GM12873 (cell line): Measurements from ENCODE around the gene UBE2E2.

Experiments used
- TF ChIP-seq, protein P1 (sequence below): IDR thresholded peaks from 2 replicates; pipeline ENCODE4 v1.5.1; 2012; ENCODE audit warnings: low read depth, mild to moderate bottlenecking, moderate library complexity, low read length, control low read depth; ENCODE audit not compliant: insufficient read depth; ENCODE audit errors: missing control alignments

Gene UBE2E2

DNA sequence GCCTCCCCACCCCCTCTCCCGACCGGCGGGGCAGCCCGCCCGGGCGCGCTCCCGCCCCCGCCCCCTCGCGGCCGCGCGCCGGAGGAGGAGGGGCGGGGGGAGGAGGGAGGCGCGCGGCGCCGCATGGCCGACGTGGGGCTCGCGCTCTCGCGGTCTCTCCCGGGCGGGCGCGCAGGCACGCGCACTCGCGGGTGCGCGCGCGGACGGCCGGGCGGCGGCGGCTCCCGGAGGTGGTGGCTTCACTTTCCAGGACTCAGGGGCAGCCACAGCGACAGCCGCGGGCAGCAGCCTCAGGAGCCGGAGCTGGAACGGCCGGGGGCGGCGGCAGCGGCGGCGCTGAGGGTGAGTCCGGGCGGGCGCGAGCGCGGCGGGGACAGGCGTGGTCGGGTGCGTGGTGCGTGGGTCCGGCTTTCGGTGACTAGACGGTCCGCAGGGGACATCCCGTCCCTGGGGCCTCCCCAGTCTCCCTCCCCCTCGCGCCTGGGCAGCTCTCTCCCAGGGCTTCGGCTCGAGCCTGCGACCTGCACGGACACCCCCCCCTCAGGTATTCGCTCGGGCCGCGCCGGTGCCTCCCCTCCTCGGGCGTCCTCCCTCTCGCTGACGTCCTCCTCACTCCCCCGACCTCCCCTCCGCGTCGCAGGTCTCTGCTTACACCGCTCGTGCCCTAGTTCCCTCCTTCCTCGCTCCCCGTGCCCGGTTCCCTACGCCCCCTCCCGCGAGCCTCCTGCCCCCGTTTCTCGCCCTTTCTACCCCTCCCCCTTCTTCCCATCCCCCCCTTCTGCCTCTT lies at the start of gene UBE2E2:
Gene UBE2E2, plus strand, starts transcription at position 407 of the 787 bp plus-strand sequence.
- TF ChIP-seq, protein P1, sequence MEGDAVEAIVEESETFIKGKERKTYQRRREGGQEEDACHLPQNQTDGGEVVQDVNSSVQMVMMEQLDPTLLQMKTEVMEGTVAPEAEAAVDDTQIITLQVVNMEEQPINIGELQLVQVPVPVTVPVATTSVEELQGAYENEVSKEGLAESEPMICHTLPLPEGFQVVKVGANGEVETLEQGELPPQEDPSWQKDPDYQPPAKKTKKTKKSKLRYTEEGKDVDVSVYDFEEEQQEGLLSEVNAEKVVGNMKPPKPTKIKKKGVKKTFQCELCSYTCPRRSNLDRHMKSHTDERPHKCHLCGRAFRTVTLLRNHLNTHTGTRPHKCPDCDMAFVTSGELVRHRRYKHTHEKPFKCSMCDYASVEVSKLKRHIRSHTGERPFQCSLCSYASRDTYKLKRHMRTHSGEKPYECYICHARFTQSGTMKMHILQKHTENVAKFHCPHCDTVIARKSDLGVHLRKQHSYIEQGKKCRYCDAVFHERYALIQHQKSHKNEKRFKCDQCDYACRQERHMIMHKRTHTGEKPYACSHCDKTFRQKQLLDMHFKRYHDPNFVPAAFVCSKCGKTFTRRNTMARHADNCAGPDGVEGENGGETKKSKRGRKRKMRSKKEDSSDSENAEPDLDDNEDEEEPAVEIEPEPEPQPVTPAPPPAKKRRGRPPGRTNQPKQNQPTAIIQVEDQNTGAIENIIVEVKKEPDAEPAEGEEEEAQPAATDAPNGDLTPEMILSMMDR: no peak

DNA sequence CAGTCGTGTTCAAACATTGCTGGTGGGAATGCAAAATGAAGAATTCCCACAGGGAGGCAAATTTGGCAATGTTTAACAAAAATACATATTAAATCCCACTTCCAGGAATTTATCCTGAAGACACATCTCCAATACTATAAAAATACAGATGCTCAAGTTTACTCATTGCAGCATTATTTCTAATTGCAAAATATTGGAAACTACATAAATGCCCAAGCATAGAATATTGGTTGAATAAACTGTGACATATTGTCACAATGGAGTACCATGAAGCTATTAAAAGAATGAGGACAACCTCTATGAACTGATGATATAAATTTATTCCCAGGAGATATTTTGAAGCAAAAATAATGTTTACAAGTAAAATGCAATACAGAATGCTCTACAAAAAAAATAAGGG lies 49.7 kb upstream of the UBE2E2 start:
- TF ChIP-seq, protein P1: no peak

DNA sequence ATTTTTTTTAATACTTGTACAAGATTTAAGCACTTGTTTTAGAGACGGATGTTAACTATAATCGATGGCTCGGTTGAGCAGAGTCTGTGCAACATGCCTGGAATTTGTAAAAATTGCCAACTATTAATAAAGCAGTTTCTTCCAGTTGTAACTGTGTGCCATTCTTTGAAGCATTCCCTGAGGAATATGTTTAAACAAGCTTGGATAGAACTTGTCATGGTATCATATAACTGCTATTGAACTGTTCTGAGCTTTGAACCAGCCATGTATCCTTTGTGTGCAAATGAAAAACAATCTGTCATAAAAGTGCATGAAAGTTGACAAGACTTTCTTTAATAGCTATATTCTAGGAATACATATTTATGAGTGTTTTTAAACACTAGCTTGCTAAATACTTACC lies 45.8 kb upstream of the UBE2E2 start:
- TF ChIP-seq, protein P1: no peak

DNA sequence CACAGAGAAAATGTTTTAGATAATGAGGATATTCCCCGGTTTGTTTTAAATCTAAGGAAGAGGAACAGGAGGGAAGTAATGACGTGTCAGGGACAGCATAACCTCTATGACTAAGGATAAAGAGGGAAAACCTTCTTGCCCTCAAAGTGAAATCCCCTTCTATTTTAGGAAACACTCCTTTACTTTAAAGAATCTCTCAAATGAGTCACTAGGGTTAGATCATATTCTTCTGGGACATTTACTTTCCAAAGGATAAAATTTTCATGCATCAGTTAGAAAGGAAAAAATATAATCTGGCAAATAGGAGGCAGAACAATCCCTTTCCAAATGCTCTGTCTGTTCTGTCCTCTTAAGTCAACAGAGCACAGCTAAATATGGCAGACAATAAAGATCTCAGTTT lies 43.2 kb upstream of the UBE2E2 start:
- TF ChIP-seq, protein P1: no peak

DNA sequence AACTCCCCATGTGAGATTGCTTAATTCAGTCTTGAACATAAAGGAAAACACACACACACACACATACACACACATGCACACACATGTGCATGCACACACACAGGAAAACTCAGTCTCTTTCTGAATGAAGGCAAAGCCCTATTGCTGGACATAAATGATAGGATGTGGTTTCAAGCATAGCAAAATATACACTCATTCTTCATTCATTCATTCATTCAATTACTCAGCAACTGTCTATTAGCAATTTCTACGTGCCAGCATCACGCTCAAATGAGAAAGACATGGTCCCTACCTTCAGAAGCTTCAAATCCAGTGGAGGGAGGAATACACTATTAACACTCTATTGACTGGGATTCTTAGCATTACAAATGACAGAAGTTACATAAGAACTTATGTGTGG lies 41.8 kb upstream of the UBE2E2 start:
- TF ChIP-seq, protein P1: no peak

DNA sequence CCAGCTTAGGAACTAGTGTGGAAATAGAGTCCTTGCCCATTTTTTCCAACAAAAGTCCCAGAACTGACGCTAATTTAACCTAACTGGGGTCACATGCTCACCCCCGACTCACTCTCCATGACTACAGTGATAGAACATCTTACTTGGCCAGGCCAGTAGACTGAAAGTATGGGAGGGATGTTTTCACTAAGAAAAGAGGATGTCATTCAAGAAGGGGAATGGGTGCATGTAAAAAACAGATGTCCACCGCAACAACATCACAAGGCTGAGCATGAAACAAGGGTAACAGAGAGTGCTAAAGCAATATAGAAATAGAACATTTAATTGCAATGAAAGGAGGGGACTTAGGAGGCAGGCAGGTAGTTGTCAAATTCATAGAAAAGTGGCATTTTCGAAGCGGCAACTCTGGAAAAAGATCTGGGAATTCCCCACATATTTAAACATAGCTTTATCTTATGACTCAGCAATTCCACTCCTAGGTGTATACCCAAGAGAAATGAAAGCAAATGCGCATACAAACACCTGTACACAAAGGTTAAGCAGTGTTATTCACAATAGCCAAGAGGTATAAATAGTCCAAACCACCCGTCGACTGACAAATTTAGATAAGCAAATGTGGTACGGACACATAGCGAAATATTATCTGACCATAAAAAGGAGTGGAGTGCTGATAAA lies 41.1 kb upstream of the UBE2E2 start:
- TF ChIP-seq, protein P1: no peak

DNA sequence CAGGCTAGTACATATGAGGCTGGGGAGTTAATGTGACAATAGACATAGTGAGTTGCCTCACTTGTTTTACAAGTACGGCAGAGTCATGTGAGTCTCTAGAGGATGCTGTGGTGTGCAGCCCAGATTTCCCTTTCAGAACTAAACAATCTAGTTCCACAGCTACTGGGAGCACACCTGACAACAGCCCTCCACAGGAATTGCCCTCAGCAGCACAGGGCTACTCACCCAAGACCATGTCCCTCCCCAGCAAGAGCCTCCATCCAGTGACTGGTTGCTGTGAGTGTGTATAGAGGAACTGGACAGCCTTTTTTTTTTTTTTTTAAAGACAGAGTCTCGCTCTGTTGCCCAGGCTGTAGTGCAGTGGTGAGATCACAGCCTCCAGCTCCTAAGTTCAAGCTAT lies 40.2 kb upstream of the UBE2E2 start:
- TF ChIP-seq, protein P1: no peak
